Activated CD4-positive, alpha-beta T cell treated with anti-CD3 and anti-CD28 coated beads for 1 hour (primary cell): Measurements from ENCODE around the gene LMNA.
"Not testable (repeated sequence)": the region's sequence is repeated elsewhere in the genome, so short reads cannot be mapped to it uniquely, and the experiment has no call there.

ENCODE experiments used
- DNase-seq: peaks from one replicate; pipeline ENCODE4 v3.0.0-alpha.2; 2020

LMNA gene

DNA sequence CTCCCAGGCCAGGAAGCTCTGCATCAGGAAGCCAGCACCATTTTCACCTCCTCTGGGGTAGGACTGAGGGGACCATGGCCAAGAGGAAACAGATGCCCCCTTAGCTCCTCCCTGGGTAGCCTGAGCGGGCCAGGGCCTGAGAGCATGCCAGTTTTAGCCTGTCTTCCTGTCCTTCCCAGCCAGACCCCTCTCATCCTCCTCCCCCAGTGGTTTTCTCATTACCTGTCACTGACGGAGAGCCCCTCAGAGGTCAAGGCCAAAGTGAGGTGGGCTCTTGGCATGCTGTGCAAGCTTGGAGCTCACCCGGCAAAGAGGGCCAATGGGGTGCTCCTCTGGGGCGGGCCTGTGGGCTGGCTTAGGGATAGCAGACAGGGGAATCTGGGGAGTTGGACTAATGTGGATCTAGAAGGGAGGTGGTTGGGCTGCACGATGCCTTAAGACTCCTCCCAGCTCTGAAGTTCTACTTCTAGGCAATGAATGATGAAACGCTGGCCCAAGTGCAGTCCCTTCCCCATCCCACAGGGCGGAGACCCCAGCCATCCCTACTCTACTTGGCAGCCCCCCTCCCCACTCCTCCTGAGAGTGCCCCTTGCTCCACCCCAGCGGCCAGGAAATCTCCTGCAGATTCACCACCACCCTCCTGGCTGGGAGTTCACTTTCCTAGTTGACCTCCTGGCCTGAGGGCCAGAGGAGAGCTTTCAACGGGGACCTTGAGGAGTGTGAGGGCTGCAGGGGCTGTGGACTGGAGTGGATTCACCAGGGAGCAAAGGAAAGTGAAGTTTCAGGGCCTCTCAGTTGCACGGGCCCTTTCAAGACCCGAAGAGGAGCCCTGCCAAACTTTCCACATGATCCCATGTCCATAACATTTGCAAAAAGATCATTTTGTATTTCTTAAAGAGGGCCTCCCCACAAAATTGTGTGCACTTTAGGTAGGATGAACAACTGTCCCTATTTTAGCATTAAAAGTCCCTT is 9.4 kb upstream of the LMNA start:
- no peak for DNase-seq

DNA sequence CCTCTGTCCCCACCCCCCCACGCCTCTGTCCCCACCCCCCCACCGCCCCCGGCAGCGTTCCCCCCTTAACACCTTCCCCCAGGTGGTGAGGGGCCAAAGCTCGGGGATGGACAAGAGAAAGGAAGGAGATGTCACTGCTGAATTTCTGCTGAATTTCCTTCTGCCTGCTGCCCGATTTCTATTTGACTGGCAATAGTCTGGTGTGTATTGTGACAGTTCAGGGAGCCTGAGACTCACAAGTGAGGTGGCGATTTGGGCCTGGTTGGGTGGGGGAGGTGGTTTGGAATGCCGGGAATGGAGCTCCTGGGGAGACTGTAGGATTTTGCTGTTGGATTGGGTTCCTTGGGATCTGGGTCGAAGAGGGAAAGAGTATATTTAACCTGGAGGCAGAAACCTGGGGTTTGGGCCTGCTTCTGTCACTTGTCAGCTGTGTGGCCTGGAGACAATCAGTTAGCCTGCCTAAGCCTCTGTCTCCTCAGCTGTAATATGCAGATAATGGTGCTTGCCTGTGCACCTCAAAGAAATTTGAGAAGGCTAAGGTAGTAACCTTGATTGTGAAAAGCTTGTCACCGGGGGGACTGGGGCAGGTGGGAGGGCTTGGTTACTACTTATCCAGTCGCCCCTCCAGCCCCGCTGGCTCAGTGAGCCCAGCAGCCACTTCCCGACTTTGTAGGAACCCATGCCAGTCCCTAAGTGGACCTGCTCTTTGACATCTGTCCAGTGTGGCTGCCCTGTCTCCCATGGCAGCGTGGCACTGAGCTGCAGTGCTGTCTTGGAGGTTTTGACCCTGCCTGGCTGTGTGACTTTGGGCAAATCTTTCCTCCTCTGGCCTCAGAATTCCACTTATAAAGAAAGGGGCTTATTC is 7.7 kb upstream of the LMNA start:
- DNase-seq: no peak

- DNase-seq: no peak
These were observed 6.5 kb upstream of the LMNA start for GRCh38 chr1:156108057-156108456.

GRCh38 chr1:156108664-156109241 is 5.8 kb upstream of the LMNA start:
- no peak for DNase-seq

GRCh38 chr1:156110252-156110651 is 4.3 kb upstream of the LMNA start:
- no peak for DNase-seq

DNA sequence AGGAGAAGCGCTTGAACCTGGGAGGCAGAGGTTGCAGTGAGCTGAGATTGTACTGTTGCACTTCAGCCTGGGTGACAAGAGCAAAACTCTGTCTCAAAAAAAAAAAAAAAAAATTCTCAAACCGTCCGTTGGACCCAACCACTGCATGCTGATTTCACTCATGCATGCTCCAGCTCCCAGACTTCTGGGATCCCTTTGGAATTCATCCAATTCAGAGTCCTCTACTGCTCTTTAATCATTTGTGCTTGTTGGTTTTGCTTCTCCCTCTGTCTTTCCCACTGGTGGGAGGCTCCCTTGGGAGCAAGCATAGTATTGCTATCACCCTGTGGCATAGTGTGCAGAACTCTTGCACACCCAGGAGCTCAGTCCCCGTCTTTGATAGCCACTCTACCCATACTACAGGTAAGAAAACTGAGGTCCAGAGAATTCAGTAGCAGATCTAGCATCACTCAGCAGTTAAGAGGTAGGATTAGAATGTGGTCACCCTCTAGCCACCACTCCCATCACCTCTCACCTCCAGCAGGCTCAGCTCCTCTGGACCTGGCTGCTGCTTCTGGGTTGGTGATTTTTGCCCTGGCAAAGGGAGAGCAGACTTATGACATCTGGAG is 3.1 kb upstream of the LMNA start:
- no peak for DNase-seq

GRCh38 chr1:156112276-156113137 is 2.0 kb upstream of the LMNA start:
- DNase-seq: no peak

- no peak for DNase-seq
These were observed 1.1 kb upstream of the LMNA start for GRCh38 chr1:156113282-156113950.

- DNase-seq: no peak
These were observed 505 bp downstream of the LMNA start for GRCh38 chr1:156114919-156115513.

DNA sequence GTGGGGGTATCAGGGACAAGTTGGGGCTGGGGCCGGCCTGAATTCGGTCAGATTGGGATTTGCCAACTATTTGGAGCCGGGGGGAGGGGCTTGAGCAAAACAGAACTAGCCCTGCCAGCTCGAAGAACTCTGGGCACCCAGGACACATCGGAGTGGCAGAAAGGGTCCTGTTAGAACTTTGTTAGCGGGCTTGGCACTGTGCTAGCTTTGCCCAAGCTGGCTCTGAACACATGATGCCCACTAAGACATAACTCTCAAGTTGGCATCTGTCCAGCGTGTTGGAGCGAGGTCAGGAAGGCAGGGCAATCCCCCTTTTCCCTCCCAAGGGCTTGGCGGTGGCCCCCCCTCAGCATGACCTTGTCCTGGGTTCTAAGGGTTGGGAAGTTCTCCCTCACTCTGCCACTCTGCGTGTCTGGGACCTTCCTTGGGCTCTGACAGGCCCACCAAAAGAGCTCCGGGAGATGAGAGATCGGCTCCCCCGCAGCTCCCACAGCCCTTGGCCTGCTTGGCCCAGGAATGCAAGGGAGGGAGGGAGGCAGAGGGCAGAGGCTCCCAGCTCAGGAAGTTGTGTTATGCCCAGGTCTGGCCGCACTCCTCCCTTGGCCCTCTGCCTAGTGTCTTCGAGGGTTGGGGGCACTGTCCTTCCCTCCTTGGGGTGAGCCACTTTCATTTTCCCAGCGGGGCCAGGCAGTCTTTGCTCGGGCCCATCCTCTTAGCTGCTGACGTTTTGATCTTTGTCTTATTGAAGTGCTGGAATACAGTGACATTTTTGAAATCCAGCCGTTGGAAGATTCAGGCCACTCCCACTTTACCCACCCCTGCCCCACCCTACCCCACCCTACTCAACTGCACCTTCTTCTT is 1.2 kb downstream of the LMNA start:
- DNase-seq: no peak

DNA sequence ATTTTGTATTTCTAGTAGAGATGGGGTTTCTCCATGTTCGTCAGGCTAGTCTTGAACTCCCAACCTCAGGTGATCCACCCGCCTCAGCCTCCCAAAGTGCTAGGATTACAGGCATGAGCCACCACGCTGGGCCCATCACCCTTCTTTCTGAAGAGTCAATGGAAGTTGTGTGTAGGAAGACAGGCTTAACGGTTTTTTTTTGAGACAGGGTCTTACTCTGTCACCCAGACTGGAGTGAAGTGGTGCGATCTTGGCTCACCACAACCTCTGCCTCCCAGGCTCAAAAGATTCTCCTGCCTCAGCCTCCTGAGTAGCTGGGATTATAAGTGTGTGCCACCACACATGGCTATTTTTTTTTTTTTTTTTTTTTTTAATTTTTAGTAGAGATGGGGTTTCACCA is 2.2 kb downstream of the LMNA start:
- DNase-seq: not testable (repeated sequence)

DNA sequence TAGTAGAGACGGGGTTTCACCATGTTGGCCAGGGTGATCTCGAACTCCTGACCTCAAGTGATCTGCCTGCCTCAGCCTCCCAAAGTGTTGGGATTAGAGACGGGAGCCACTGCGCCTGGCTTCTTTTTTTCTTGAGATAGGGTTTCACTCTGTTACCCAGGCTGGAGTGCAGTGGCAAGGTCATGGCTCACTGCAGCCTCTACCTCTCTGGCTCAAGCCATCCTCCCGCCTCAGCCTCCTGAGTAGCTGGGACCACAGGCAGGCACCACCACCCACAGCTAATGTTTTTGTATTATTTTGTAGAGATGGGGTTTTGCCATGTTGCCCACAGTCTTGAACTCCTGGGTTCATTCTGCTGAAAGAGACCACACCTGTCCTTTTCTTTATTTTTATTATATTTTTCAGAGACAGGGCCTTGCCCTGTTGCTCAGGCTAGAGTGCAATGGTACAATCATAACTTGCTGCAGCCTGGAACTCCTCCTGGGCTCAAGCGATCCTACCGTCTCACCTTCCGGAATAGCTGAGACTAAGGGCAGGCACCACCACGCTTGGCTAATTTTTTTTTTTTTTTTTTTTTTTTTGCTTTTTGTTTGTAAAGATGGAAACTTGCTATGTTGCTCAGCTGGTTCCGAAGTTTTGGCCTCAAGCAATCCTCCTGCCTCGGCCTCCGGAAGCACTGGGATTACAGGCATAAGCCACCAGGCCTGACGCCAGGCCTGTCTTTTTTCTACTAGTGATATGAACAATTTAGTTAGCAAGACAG is 3.1 kb downstream of the LMNA start:
- DNase-seq: no peak

- no peak for DNase-seq
These were observed 3.8 kb downstream of the LMNA start for GRCh38 chr1:156118177-156118868.

- DNase-seq: no peak
These were observed 5.1 kb downstream of the LMNA start for GRCh38 chr1:156119503-156120209.

- DNase-seq: no peak
These were observed 5.8 kb downstream of the LMNA start for GRCh38 chr1:156120318-156120717.

- DNase-seq: not testable (repeated sequence)
These were observed 6.5 kb downstream of the LMNA start for GRCh38 chr1:156121005-156121404.

DNA sequence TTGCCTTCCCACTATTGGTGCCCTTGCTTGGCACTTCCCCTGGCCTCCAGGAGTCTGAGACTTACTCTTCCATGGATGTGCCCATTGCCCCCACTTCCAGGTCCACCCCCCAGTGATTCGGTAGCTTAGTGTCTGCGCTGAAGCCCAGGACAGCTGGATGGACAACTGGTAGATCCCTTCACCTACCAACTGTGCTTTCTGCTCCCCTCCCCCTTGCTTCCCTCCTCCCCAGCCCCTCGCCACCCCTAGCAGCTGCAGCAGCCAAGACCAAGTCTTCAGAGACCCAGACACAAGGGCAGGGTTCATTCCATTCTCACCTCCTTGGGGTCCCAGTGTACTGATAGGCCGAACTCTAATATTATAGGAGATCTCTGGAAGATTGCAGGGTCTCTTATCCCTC is 6.9 kb downstream of the LMNA start:
- DNase-seq: no peak

GRCh38 chr1:156122086-156122485 is 7.6 kb downstream of the LMNA start:
- no peak for DNase-seq
